DND-41 (cell line): ENCODE measurements around the gene FAM240A.
A peak's percentile ranks its signal among the peaks of the same experiment; 100 is the strongest.

Experiments used
- ATAC-seq: fragments of 200-7000 bp; cut with Tn5 transposase; 3 replicates; pipeline ENCODE4 v1.9.1; 2021; ENCODE audit warnings: low read depth; ENCODE audit not compliant: insufficient read depth
- DNase-seq: peaks from one replicate; pipeline ENCODE4 v3.0.0-alpha.2; 2020
- H2AFZ ChIP-seq: 2 replicates; pipeline ENCODE4 v1.6.0; 2012; ENCODE audit warnings: low read depth, low read length
- H3K27ac ChIP-seq: 2 replicates; pipeline ENCODE4 v1.5.1; 2012; ENCODE audit warnings: low read length, inconsistent platforms
- H3K27me3 ChIP-seq: fragments of 200-600 bp; sonication (generic); 2 replicates; pipeline ENCODE4 v1.6.0; 2012; ENCODE audit warnings: low read length, mild to moderate bottlenecking, inconsistent platforms; ENCODE audit not compliant: insufficient read depth, poor library complexity
- H3K36me3 ChIP-seq: 2 replicates; pipeline ENCODE4 v1.5.1; 2012; ENCODE audit warnings: low read length, inconsistent platforms; ENCODE audit not compliant: insufficient read depth
- H3K4me1 ChIP-seq: 2 replicates; pipeline ENCODE4 v1.5.1; 2012; ENCODE audit warnings: mild to moderate bottlenecking, low read length; ENCODE audit not compliant: insufficient read depth
- H3K4me2 ChIP-seq: 2 replicates; pipeline ENCODE4 v1.6.0; 2012; ENCODE audit warnings: mild to moderate bottlenecking, moderate library complexity, low read length, inconsistent platforms; ENCODE audit not compliant: insufficient read depth
- H3K4me3 ChIP-seq, 2 experiments: fragments of 200-600 bp in 1 of 2; shearing (Covaris generic) in 1 of 2; 2 replicates each; pipeline ENCODE4 v1.5.1; 2012 to 2016; ENCODE audit warnings: inconsistent platforms in 2 of 2, low read length in 2 of 2, mild to moderate bottlenecking in 2 of 2, low read depth in 1 of 2, moderate library complexity in 1 of 2
- H3K79me2 ChIP-seq: 2 replicates; pipeline ENCODE4 v1.6.0; 2012; ENCODE audit warnings: low read length, inconsistent platforms; ENCODE audit not compliant: insufficient read depth
- H3K9ac ChIP-seq: 2 replicates; pipeline ENCODE4 v1.6.0; 2012; ENCODE audit warnings: low read depth, mild to moderate bottlenecking, inconsistent platforms, low read length, moderate library complexity
- H3K9me3 ChIP-seq: 2 replicates; pipeline ENCODE4 v1.5.1; 2012; ENCODE audit warnings: low read length, moderate library complexity, mild to moderate bottlenecking, inconsistent platforms; ENCODE audit not compliant: insufficient read depth, severe bottlenecking
- H4K20me1 ChIP-seq: 2 replicates; pipeline ENCODE4 v1.6.0; 2012; ENCODE audit warnings: low read length; ENCODE audit not compliant: insufficient read depth
- EZH2 ChIP-seq: IDR thresholded peaks from 3 replicates; pipeline ENCODE4 v1.6.1; 2012; ENCODE audit warnings: borderline replicate concordance, low read depth, mild to moderate bottlenecking, moderate library complexity, low read length, inconsistent platforms; ENCODE audit not compliant: severe bottlenecking
- TF ChIP-seq, protein P1 (sequence below): IDR thresholded peaks from 2 replicates; pipeline ENCODE4 v1.5.1; 2012; ENCODE audit warnings: borderline replicate concordance, low read length, moderate library complexity, mild to moderate bottlenecking; ENCODE audit not compliant: poor library complexity, severe bottlenecking; ENCODE audit errors: extremely low read depth

FAM240A gene

DNA sequence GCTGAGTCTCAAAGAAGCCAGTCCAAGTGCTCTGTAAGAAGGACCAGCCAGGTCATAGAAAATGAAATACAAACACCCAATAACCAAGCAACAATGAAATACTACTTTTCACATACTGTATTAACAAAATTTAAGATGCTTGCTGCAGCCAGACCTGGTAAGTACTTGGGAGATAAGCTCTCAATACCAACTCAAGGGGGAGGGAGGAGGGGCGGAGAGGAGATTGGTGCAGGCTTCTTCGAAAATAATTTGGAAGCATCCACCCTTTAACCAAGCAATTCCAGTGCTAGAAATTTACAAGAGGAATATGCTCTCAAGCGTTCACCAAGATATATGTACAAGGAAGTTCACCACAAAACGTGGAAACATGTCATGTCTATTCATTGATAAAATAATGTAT, 38.6 kb upstream of the FAM240A start:
- Histone ChIP-seq H4K20me1 (no peaks in the 10 kb centered on the region), H3K9ac (no peak overlapping the region), H3K27ac (no peak overlapping the region), H3K27me3 (no peaks in the 10 kb centered on the region), H3K4me1 (peaks cover 7% of the 10 kb centered on the region), H3K4me2 (no peak overlapping the region), H3K79me2 (no peaks in the 10 kb centered on the region), H3K36me3 (no peaks in the 10 kb centered on the region), H2AFZ (no peak overlapping the region), H3K9me3 (no peaks in the 10 kb centered on the region), H3K4me3 (no peak overlapping the region)
- TF ChIP-seq EZH2 = no peak
- TF ChIP-seq, protein P1, sequence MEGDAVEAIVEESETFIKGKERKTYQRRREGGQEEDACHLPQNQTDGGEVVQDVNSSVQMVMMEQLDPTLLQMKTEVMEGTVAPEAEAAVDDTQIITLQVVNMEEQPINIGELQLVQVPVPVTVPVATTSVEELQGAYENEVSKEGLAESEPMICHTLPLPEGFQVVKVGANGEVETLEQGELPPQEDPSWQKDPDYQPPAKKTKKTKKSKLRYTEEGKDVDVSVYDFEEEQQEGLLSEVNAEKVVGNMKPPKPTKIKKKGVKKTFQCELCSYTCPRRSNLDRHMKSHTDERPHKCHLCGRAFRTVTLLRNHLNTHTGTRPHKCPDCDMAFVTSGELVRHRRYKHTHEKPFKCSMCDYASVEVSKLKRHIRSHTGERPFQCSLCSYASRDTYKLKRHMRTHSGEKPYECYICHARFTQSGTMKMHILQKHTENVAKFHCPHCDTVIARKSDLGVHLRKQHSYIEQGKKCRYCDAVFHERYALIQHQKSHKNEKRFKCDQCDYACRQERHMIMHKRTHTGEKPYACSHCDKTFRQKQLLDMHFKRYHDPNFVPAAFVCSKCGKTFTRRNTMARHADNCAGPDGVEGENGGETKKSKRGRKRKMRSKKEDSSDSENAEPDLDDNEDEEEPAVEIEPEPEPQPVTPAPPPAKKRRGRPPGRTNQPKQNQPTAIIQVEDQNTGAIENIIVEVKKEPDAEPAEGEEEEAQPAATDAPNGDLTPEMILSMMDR = no peak
- DNase-seq (no peak), ATAC-seq (no peak)

DNA sequence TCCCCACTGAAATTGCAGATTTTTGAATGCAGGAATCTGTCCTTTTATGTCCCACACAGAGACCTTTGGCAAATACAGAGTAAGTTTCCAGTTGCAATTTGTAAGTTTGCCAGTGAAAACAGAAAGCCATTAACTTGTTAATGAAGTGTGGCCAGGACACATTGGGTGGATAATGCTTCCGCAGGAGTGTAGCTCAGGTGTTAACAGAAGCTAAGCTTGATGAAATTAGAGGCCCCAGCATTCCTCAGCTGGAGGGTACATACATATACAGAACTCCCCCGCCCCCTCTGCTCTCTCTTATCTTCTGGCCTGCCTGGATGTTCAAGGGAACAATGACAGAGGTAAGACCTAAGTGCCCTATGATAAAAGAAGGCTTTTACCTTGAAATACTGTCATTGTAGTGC, 38.1 kb upstream of the FAM240A start:
- Histone ChIP-seq H3K79me2 (no peaks in the 10 kb centered on the region), H3K4me1 (peaks cover 12% of the 10 kb centered on the region), H3K27ac (no peak overlapping the region), H3K4me3 (no peak overlapping the region), H4K20me1 (no peaks in the 10 kb centered on the region), H3K27me3 (no peaks in the 10 kb centered on the region), H3K9ac (no peak overlapping the region), H3K36me3 (no peaks in the 10 kb centered on the region), H3K9me3 (no peaks in the 10 kb centered on the region), H3K4me2 (no peak overlapping the region), H2AFZ (0 out of 2 replicates have a peak overlapping the region, but pooled peaks have one; percentile 5)
- DNase-seq = peak; percentile 2
- no peak for ATAC-seq
- TF ChIP-seq, protein P1 = no peak
- no peak for TF ChIP-seq EZH2

DNA sequence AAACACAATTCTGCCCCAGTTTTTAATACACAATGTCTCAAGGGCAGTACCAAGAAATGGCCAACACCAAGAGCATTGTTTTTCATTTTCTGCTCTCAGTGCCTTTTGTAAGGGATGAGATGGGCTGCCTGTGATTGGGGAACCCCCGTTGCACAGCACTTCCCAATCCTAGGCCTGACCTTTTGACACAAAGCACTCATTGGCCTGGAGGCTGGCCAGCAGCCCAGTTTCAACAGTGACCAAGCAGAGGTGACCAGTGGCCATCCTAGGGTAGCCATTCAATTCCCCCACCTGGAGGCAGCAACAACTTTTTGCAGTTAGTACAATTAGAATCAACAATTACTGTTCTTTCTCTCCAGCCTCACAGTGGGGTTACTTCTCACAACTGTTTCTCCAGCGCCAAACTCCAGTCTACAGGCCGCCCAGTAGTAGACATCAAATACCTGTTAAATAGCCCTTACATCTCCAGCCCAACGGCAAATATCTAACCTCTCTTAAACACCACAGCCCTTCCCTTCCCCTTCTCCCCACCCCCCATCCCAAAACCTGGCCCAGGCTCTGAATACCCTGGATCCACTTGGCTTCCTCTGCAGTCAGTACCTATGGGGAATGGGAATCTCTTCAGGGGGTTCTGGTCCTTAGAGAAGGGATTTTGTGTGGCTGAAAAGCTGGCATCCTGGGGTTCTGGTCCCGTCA, 37.3 kb upstream of the FAM240A start:
- Histone ChIP-seq H3K79me2 (no peaks in the 10 kb centered on the region), H3K4me1 (peaks cover 12% of the 10 kb centered on the region), H3K4me3 (no peak overlapping the region), H2AFZ (no peak overlapping the region), H3K36me3 (no peaks in the 10 kb centered on the region), H3K27me3 (no peaks in the 10 kb centered on the region), H4K20me1 (no peaks in the 10 kb centered on the region), H3K9me3 (no peaks in the 10 kb centered on the region), H3K9ac (no peak overlapping the region), H3K27ac (no peak overlapping the region), H3K4me2 (no peak overlapping the region)
- TF ChIP-seq, protein P1 = no peak
- TF ChIP-seq EZH2 = no peak
- DNase-seq = no peak
- ATAC-seq = no peak
